ENCODE data around the gene PDLIM1.

DNA sequence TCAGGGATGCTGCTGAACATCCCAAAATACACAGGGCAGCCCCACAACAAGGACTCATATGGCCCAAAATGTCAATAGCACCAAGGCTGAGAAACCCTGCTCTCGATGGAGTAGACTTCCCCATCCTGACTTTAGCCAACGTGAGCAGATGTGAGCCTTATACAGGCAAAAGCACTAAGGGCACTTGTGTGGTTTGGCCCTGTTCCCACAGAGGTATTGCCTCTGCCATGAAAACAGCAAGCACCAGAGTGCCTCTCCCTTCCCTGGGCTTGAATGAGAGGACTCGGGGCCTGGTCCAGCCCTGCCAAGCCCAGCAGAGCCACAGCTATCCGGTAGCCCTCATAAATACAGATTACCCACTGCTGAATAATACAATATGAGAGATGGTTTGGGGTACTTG is 49.3 kb downstream of the PDLIM1 start:
- TF ChIP-seq POLR2A (IDR thresholded peaks at IDR 0.05; ENCODE audit: low read depth), result no peak
- TF ChIP-seq EP300 (IDR thresholded peaks at IDR 0.05), result no peak
- TF ChIP-seq, protein P1, sequence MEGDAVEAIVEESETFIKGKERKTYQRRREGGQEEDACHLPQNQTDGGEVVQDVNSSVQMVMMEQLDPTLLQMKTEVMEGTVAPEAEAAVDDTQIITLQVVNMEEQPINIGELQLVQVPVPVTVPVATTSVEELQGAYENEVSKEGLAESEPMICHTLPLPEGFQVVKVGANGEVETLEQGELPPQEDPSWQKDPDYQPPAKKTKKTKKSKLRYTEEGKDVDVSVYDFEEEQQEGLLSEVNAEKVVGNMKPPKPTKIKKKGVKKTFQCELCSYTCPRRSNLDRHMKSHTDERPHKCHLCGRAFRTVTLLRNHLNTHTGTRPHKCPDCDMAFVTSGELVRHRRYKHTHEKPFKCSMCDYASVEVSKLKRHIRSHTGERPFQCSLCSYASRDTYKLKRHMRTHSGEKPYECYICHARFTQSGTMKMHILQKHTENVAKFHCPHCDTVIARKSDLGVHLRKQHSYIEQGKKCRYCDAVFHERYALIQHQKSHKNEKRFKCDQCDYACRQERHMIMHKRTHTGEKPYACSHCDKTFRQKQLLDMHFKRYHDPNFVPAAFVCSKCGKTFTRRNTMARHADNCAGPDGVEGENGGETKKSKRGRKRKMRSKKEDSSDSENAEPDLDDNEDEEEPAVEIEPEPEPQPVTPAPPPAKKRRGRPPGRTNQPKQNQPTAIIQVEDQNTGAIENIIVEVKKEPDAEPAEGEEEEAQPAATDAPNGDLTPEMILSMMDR (IDR thresholded peaks at IDR 0.05), result no peak
- no peak for TF ChIP-seq POLR2AphosphoS5 (IDR thresholded peaks at IDR 0.05)

All from esophagus muscularis mucosa (tissue), 4 donors.